GM18511 (cell line): Measurements from ENCODE around the gene LLGL2.
"Not testable (repeated sequence)": the region's sequence is repeated elsewhere in the genome, so short reads cannot be mapped to it uniquely, and the experiment has no call there.

Experiments
- ATAC-seq: cut with Tn5 transposase; IDR thresholded peaks from one replicate; pipeline ENCODE4 v1.9.1; 2021; ENCODE audit warnings: mild to moderate bottlenecking, moderate library complexity; ENCODE audit not compliant: unreplicated experiment

Gene LLGL2

GRCh38 chr17:75568412-75569255, 43.1 kb downstream of the LLGL2 start:
- no peak for ATAC-seq

GRCh38 chr17:75570034-75570676, 44.7 kb downstream of the LLGL2 start:
- ATAC-seq = no peak

GRCh38 chr17:75570772-75571171, 45.3 kb downstream of the LLGL2 start:
- ATAC-seq = no peak

GRCh38 chr17:75571197-75571884, 45.8 kb downstream of the LLGL2 start:
- peak; percentile 66 for ATAC-seq

GRCh38 chr17:75571885-75572215, 46.4 kb downstream of the LLGL2 start:
- ATAC-seq = no peak

- no peak for ATAC-seq
These were observed 47.4 kb downstream of the LLGL2 start for GRCh38 chr17:75572713-75573539.

GRCh38 chr17:75573540-75573957, 48.1 kb downstream of the LLGL2 start:
- ATAC-seq = no peak

GRCh38 chr17:75573994-75574393, 48.5 kb downstream of the LLGL2 start:
- ATAC-seq = no peak

GRCh38 chr17:75574404-75575036, 49.0 kb downstream of the LLGL2 start:
- no peak for ATAC-seq

- no peak for ATAC-seq
These were observed 49.7 kb downstream of the LLGL2 start for GRCh38 chr17:75575197-75575596.

GRCh38 chr17:75575728-75576127, 50.2 kb downstream of the LLGL2 start:
- no peak for ATAC-seq

- ATAC-seq = no peak
These were observed 51.2 kb downstream of the LLGL2 start for GRCh38 chr17:75576661-75577060.

- not testable (repeated sequence) for ATAC-seq
These were observed 55.7 kb downstream of the LLGL2 start for GRCh38 chr17:75581121-75581725.

GRCh38 chr17:75583197-75583596, 57.7 kb downstream of the LLGL2 start:
- not testable (repeated sequence) for ATAC-seq

- ATAC-seq = no peak
These were observed 59.3 kb downstream of the LLGL2 start for GRCh38 chr17:75584849-75585175.

GRCh38 chr17:75587675-75588595, 62.4 kb downstream of the LLGL2 start, which contains the start of gene MYO15B:
Gene MYO15B (plus strand): TSS chr17:75587800. CDS start chr17:75588058, 258 bp downstream.
- ATAC-seq = no peak

GRCh38 chr17:75588596-75589011, 63.1 kb downstream of the LLGL2 start:
- peak; percentile 29 for ATAC-seq

- ATAC-seq = peak; percentile 71
These were observed 63.8 kb downstream of the LLGL2 start for GRCh38 chr17:75589012-75589918.
